Kidney (tissue), 14 donors: ENCODE data around the gene DSCAML1. TPM values are rescaled to one million over a fixed set of nuclear protein-coding genes. Genes with fewer than 3 reads are reported as not detected.

Experiments
- DNase-seq, 5 donors: peaks; one replicate each; pipeline ENCODE4 v3.0.0-alpha.2; 2013 to 2020
- FAIRE-seq: peaks from 2 replicates; lab custom pipeline; 2012; peaks lifted over from hg19 to GRCh38; lab: Jason Lieb, UNC
- H3K27ac ChIP-seq, 2 donors: one replicate each; pipeline ENCODE4 v1.7.0; 2013; ENCODE audit warnings: low read depth in 2 of 2, low read length in 2 of 2, inconsistent platforms in 1 of 2
- H3K27me3 ChIP-seq: one replicate; pipeline ENCODE4 v1.7.1; 2013; ENCODE audit warnings: low read length, inconsistent platforms; ENCODE audit not compliant: control insufficient read depth, insufficient read depth
- H3K36me3 ChIP-seq, 3 donors: one replicate each; pipeline versions ENCODE4 v1.7.0 to v1.7.1; 2013; ENCODE audit warnings: low read length in 3 of 3, control low read depth in 1 of 3, inconsistent platforms in 1 of 3; ENCODE audit not compliant: insufficient read depth in 3 of 3, control insufficient read depth in 2 of 3
- H3K4me1 ChIP-seq, 3 donors: one replicate each; pipeline versions ENCODE4 v1.7.0 to v1.7.1; 2013; ENCODE audit warnings: low read length in 3 of 3, inconsistent platforms in 1 of 3, low read depth in 1 of 3; ENCODE audit not compliant: control insufficient read depth in 2 of 3, insufficient read depth in 2 of 3
- H3K4me3 ChIP-seq, 3 donors: one replicate each; pipeline versions ENCODE4 v1.7.0 to v1.8.1; 2013; ENCODE audit warnings: low read length in 3 of 3, control low read depth in 1 of 3, inconsistent platforms in 1 of 3
- H3K9ac ChIP-seq, 3 donors: one replicate each; pipeline versions ENCODE4 v1.7.0 to v1.7.1; 2013; ENCODE audit warnings: low read length in 3 of 3, control low read depth in 1 of 3, inconsistent platforms in 1 of 3
- H3K9me3 ChIP-seq, 3 donors: one replicate each; pipeline versions ENCODE4 v1.7.0 to v1.7.1; 2013; ENCODE audit warnings: low read length in 3 of 3, control low read depth in 1 of 3, inconsistent platforms in 1 of 3; ENCODE audit not compliant: control insufficient read depth in 2 of 3, insufficient read depth in 1 of 3
- intact Hi-C: fragments of 100-400 bp; cut with DNase I; formaldehyde crosslinking; loops from one replicate; pipeline ENCODE4 v1.11.1; 2022
- polyA plus RNA-seq: library from polyadenylated mRNA; stranded (reverse); fragments of 350-450 nt; fragmentation: Illumina TruSeq; extraction: RNeasy Lipid Tissue Mini Kit (QIAGEN cat#74804); gene quantifications from one replicate; pipeline ENCODE4 v1.2.3, GENCODE V29; 2014; ENCODE audit warnings: low read depth, low replicate concordance; ENCODE audit not compliant: insufficient read depth
- total RNA-seq: library from RNA; stranded (reverse); fragmentation: NEBNext Ultra II Directional; extraction: Animal tissue kit (Norgen Biotek cat#: 25700); gene quantifications from one replicate; pipeline ENCODE4 v1.2.1, GENCODE V29; 2021
- TF ChIP-seq, protein P1 (sequence below): IDR thresholded peaks from 3 replicates; pipeline ENCODE4 v1.5.1; 2012; ENCODE audit warnings: mild to moderate bottlenecking, moderate library complexity, borderline replicate concordance; ENCODE audit not compliant: insufficient read depth; ENCODE audit errors: extremely low read depth
- donor health status: control.
- donor health status: control.
- donor health status: control.
- donor health status: control.
- donor health status: control.
- donor health status: DM: yes; HTN: yes; CAD: no.
- donor health status: Normal renal cell carcinoma (clear cell type).

DSCAML1 gene
- total and polyA plus RNA-seq, 2 donors from 2014 or later = 0.95 to 17.3 TPM

DNA sequence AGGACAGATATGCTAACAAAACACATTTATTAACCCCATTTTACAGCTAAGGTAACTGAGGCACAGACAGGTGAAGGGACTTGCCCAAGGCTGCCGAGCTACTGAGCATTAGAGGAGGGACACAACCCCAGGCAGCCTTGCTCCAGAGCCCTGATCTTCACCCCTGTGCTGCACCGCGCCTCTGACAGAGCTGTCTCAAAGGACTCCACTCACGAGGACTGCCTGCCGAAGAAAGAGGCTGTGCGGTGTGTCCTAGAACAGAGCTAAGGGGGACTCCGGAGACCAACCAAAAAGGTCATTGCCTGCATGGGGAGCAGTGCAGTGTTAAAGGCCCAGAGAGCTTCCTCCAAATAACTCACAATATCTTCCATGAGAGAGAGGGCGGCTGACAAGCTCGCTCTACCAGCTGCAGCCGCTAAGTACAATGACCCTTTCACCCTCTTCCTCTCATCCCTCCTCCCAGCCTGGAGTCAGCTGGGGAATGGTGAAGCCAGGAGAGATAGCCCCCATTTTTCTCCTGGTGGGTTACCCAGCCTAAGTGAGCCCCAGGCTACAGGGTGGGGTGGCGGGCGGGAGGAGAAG, 119.2 kb downstream of the DSCAML1 start:
- Histone ChIP-seq H3K4me1 (peaks cover 0 to 4% (median 0%) of the 10 kb centered on the region in 3 donors), H3K27me3 (no peaks in the 10 kb centered on the region), H3K9ac (no peak overlapping the region), H3K9me3 (no peaks in the 10 kb centered on the region), H3K27ac (no peak overlapping the region), H3K4me3 (no peak overlapping the region), H3K36me3 (no peaks in the 10 kb centered on the region)
- DNase-seq (no peak), FAIRE-seq (no peak)
- intact Hi-C loops = no loop called here
- TF ChIP-seq, protein P1, sequence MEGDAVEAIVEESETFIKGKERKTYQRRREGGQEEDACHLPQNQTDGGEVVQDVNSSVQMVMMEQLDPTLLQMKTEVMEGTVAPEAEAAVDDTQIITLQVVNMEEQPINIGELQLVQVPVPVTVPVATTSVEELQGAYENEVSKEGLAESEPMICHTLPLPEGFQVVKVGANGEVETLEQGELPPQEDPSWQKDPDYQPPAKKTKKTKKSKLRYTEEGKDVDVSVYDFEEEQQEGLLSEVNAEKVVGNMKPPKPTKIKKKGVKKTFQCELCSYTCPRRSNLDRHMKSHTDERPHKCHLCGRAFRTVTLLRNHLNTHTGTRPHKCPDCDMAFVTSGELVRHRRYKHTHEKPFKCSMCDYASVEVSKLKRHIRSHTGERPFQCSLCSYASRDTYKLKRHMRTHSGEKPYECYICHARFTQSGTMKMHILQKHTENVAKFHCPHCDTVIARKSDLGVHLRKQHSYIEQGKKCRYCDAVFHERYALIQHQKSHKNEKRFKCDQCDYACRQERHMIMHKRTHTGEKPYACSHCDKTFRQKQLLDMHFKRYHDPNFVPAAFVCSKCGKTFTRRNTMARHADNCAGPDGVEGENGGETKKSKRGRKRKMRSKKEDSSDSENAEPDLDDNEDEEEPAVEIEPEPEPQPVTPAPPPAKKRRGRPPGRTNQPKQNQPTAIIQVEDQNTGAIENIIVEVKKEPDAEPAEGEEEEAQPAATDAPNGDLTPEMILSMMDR = no peak

DNA sequence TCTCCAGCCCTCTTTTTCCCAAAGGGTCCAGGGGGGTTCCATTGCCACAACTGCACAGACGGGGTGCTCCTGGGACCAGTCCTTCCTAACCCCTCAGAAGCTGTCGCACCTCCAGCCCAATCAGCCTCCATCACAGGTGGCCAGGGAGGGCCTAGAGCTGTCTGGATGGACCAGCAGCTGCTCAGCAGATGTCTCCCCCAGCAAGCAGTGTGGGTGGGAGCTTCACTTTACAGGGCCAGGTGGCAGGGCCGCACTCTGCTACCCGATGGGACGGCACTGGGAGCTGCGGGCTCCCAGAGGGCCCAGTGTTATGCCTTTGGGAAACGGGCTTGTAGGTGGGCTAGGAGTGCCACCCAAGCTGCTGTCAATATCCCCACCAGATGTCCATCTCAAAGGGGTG, 120.5 kb downstream of the DSCAML1 start:
- H3K36me3 ChIP-seq = no peaks in the 10 kb centered on the region

DNA sequence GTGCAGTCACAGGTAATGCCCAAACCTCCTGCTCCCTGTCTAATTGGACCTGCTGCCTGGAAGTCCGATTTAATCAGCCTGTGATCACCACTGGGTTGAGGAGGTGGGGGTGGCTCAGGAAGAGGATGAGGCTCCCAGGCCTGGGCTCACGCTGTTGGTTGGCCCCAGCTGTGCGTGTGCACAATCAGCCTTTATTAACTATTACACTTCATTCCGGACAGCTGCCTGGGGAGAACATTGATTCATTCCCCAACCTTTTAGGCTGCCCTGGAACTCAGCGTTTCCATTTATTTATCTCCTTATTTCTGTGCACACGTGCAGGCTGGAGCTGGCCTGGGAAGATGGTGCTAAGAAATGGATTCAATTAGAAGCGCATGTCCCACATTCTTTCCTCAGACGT, 123.4 kb downstream of the DSCAML1 start:
- Histone ChIP-seq H3K9me3 (no peaks in the 10 kb centered on the region), H3K27ac (no peak overlapping the region), H3K4me3 (no peak overlapping the region), H3K36me3 (no peaks in the 10 kb centered on the region), H3K4me1 (no peaks in the 10 kb centered on the region), H3K27me3 (no peaks in the 10 kb centered on the region), H3K9ac (no peak overlapping the region)
- intact Hi-C loops = no loop called here
- FAIRE-seq (no peak), DNase-seq (no peak)
- TF ChIP-seq, protein P1 = no peak

More for the DNA sequence above, 120.5 kb downstream of the DSCAML1 start:
- Histone ChIP-seq H3K27ac (no peak overlapping the region), H3K9ac (no peak overlapping the region), H3K4me1 (peaks cover 0 to 4% (median 0%) of the 10 kb centered on the region in 3 donors), H3K4me3 (no peak overlapping the region), H3K27me3 (no peaks in the 10 kb centered on the region), H3K9me3 (no peaks in the 10 kb centered on the region)
- FAIRE-seq = no peak
- TF ChIP-seq, protein P1 = no peak
- intact Hi-C loops = no loop called here
- no peak for DNase-seq

DNA sequence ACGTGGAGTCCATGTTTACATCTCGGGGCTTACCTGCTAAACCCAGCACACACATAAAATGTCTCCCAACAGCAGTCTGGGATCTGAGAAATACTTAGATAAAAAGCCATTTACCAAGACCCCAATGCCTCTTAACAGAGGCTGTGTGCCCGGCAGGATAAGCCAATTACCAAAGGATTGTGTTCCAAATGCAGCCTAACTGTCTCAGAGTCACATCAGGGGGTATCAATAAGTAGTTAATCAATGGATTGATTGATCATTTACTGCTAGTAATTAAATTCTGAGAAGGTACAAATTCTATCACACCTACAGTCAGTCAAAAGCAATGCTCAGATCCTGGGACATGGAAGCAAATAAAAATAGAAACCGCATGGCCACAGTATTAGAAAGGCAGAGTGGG, 125.6 kb downstream of the DSCAML1 start:
- Histone ChIP-seq H3K4me3 (no peak overlapping the region), H3K27me3 (no peaks in the 10 kb centered on the region), H3K27ac (no peak overlapping the region), H3K9ac (no peak overlapping the region), H3K36me3 (no peaks in the 10 kb centered on the region), H3K4me1 (no peaks in the 10 kb centered on the region), H3K9me3 (no peaks in the 10 kb centered on the region)
- DNase-seq (no peak), FAIRE-seq (no peak)
- intact Hi-C loops = no loop called here
- TF ChIP-seq, protein P1 = no peak
